ENCODE results near the gene SEH1L. TPM values are rescaled to one million over a fixed set of nuclear protein-coding genes. Genes with fewer than 3 reads are reported as not detected.
A peak's percentile ranks its signal among the peaks of the same experiment; 100 is the strongest.
"Not testable (repeated sequence)": the region's sequence is repeated elsewhere in the genome, so short reads cannot be mapped to it uniquely, and the experiment has no call there.

Gene SEH1L
- total and polyA plus RNA-seq, 10 of the 15 experiments (the other 5 are each of a cell fraction or from before 2014, with no cell fraction given) = 27.5 to 109 (median 52.8) TPM

DNA sequence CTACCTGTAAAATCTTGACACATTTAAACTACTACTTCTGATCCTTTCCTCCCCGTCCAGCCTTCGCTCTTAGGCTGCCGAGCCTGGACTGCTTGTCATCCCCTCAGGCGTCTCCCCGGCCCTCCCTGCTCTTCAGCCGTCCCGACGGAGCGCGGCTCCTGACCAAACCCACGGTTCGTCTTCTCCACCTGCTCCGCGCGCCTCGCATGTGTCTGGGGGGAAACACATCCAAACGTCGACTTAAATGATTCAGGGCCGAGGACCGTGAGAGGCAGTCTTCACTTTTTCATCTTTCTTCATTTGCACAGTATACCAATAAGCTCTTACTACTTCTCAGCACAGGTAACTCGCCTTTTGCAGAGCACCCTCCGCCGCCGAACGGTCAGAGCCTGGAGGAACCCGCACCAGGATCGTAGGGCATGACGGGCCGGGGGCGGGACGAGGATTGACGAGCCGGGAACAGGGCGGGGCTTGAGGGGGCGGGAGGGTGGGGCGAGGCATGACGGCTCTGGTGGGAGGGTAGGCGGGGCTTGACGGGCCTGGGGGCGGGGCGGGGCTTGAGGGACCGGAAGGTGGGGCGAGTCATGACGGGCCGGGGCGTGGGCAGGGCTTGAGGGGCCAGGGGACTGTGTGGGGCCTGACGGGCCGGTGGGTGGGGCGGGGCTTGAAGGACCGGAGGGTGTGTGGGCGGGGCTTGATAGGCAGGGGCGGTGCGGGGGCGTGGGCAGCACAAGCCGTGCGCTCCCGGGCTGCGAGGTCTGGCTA is at the start of gene SEH1L (continued):
- no peak for TF ChIP-seq IRF5 (IDR thresholded peaks at IDR 0.05; ENCODE audit: borderline replicate concordance)

DNA sequence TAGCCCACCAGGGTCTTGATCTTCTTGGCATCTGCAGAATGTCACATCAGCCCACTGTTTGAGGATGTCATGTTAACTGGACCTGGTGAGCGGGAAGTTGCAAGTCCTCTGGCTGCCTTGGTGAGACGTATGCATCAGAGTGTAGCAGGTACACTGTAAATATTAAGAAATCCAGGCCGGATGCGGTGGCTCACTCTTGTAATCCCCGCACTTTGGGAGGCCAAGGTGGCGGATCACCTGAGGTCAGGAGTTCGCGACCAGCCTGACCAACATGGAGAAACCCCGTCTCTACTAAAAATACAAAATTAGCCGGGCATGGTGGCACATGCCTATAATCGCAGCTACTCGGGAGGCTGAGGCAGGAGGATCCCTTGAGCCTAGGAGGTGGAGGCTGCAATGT is 46.6 kb upstream of the SEH1L start:
- in situ Hi-C loops (cut with MboI); POLR2A ChIA-PET; H3K79me2 ChIP-seq (ENCODE audit: control insufficient read depth, insufficient read depth, low read length); H3K4me2 ChIP-seq (ENCODE audit: control insufficient read depth, insufficient read depth); H3K36me3 ChIP-seq (ENCODE audit: control insufficient read depth in 2 of 2, insufficient read depth in 2 of 2, low read length in 1 of 2); ATAC-seq; RAD21 ChIA-PET (ENCODE audit: unreplicated experiment); FAIRE-seq; H3K4me1 ChIP-seq (ENCODE audit: control insufficient read depth, insufficient read depth, low read length); intact Hi-C loops (cut with micrococcal nuclease; ENCODE audit: unreplicated experiment); DNase-seq (ENCODE audit: low read depth, low spot score); BruUV-seq (replicated peaks); H3K27me3 ChIP-seq (replicated peaks in 1 of 2; ENCODE audit: control insufficient read depth in 2 of 2, insufficient read depth in 2 of 2, low read length in 1 of 2); H3K27ac ChIP-seq (ENCODE audit: control insufficient read depth, insufficient read depth); H4K20me1 ChIP-seq (ENCODE audit: control insufficient read depth, insufficient read depth); H3K9ac ChIP-seq (ENCODE audit: control insufficient read depth, insufficient read depth, low read length); H3K9me3 ChIP-seq (replicated peaks; ENCODE audit: control insufficient read depth, insufficient read depth, low read length); H3K4me3 ChIP-seq; H2AFZ ChIP-seq (ENCODE audit: control insufficient read depth, low read depth, low read length); SMC1A ChIA-PET (ENCODE audit: uncharacterized antibody, unreplicated experiment): not testable (repeated sequence)
- CTCF ChIA-PET = interaction anchor here (0.6 kb wide), 1 partner anchor 242 kb away, joined by 3 read pairs; no protein-coding TSS in a partner anchor
- 93% methylated on average over 12 of the region's 12 CpGs for WGBS (ENCODE audit: insufficient coverage, insufficient replicate concordance, low lambda C conversion rate, missing lambda C conversion rate)

DNA sequence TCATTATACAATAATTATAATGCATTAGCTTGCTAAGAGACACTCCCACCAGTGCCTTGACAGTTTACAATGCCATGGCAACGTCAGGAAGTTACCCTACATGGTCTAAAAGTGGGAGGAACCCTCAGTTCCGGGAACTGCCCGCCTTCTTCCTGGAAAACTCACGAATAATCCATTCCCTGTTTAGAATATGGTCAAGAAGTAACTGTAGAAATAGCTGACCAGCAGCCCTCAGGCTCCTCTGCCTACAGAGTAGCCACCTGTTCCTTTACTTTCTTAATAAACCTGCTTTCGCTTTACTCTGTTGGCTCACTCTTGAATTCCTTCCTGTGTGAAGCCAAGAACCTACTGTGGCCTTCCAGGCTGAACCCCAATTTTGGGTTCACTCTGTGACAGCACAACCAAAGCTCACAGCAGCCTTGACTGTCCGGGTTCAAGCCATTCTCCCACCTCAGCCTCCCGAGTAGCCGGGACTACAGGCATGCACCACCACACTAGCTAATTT is 43.7 kb upstream of the SEH1L start:
- Histone ChIP-seq H3K27me3 (replicated peaks in 1 of 2; ENCODE audit: control insufficient read depth in 2 of 2, insufficient read depth in 2 of 2, low read length in 1 of 2) (peaks cover 0 to 1% of the 10 kb centered on the region in 2 experiments; a peak in 2 of 4 replicates), H3K27ac (ENCODE audit: control insufficient read depth, insufficient read depth) (no peak overlapping the region), H3K79me2 (ENCODE audit: control insufficient read depth, insufficient read depth, low read length) (no peaks in the 10 kb centered on the region), H2AFZ (ENCODE audit: control insufficient read depth, low read depth, low read length) (no peak overlapping the region), H3K4me1 (ENCODE audit: control insufficient read depth, insufficient read depth, low read length) (no peaks in the 10 kb centered on the region), H3K9me3 (replicated peaks; ENCODE audit: control insufficient read depth, insufficient read depth, low read length) (no peaks in the 10 kb centered on the region), H3K9ac (ENCODE audit: control insufficient read depth, insufficient read depth, low read length) (no peak overlapping the region), H4K20me1 (ENCODE audit: control insufficient read depth, insufficient read depth) (no peaks in the 10 kb centered on the region; the same call in 1 of the 2 replicates), H3K4me2 (ENCODE audit: control insufficient read depth, insufficient read depth) (no peak overlapping the region), H3K36me3 (ENCODE audit: control insufficient read depth in 2 of 2, insufficient read depth in 2 of 2, low read length in 1 of 2) (no peaks in the 10 kb centered on the region), H3K4me3 (no peak overlapping the region)
- SMC1A ChIA-PET (ENCODE audit: uncharacterized antibody, unreplicated experiment) = interaction anchor here (0.8 to 2.5 kb wide), 6 partner anchors 11 to 160 kb away, joined by 3 to 6 read pairs (median 3); no protein-coding TSS in a partner anchor
- POLR2A ChIA-PET = no interaction called here
- in situ Hi-C loops (cut with MboI) (no loop called here), intact Hi-C loops (cut with micrococcal nuclease; ENCODE audit: unreplicated experiment) (no loop called here)
- no TSS peak for BruUV-seq (replicated peaks)
- no peak for TF ChIP-seq SIN3A (IDR thresholded peaks at IDR 0.05; ENCODE audit: low read depth, low read length)
- TF ChIP-seq SRF (IDR thresholded peaks at IDR 0.05; ENCODE audit: low read depth in 2 of 2, low read length in 2 of 2) = peak in 1 of 2 experiments; percentile 61; a peak in 1 of 4 replicates
- TF ChIP-seq, protein P1, sequence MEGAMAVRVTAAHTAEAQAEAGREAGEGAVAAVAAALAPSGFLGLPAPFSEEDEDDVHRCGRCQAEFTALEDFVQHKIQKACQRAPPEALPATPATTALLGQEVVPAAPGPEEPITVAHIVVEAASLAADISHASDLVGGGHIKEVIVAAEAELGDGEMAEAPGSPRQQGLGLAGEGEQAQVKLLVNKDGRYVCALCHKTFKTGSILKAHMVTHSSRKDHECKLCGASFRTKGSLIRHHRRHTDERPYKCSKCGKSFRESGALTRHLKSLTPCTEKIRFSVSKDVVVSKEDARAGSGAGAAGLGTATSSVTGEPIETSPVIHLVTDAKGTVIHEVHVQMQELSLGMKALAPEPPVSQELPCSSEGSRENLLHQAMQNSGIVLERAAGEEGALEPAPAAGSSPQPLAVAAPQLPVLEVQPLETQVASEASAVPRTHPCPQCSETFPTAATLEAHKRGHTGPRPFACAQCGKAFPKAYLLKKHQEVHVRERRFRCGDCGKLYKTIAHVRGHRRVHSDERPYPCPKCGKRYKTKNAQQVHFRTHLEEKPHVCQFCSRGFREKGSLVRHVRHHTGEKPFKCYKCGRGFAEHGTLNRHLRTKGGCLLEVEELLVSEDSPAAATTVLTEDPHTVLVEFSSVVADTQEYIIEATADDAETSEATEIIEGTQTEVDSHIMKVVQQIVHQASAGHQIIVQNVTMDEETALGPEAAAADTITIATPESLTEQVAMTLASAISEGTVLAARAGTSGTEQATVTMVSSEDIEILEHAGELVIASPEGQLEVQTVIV (IDR thresholded peaks at IDR 0.05; ENCODE audit: borderline replicate concordance, partially characterized antibody) = no peak
- no peak for TF ChIP-seq RAD51 (IDR thresholded peaks at IDR 0.05)
- no peak for TF ChIP-seq USF1 (IDR thresholded peaks at IDR 0.05; ENCODE audit: borderline replicate concordance, extremely low read length, insufficient read depth, low read depth, low read length)
- no peak for TF ChIP-seq SPI1 (IDR thresholded peaks at IDR 0.05; ENCODE audit: borderline replicate concordance, insufficient read depth, low read depth, low read length)
- FAIRE-seq = no peak
- WGBS (ENCODE audit: insufficient coverage, insufficient replicate concordance, low lambda C conversion rate, missing lambda C conversion rate) = 45% methylated on average over 8 of the region's 8 CpGs
- CTCF ChIA-PET = interaction anchor here (1.4 to 2.2 kb wide), 2 partner anchors 9 to 31 kb away, joined by 3 to 5 read pairs; no protein-coding TSS in a partner anchor
- DNase-seq (ENCODE audit: low read depth, low spot score) = no peak
- RAD21 ChIA-PET (ENCODE audit: unreplicated experiment) = interaction anchor here (0.9 to 1.4 kb wide), 2 partner anchors 18 to 31 kb away, joined by 4 read pairs; no protein-coding TSS in a partner anchor
- ATAC-seq = peak; percentile 18; the same call in 1 of the 3 replicates
